Measurements from ENCODE around the gene PLGRKT. TPM values are rescaled to one million over a fixed set of nuclear protein-coding genes. Genes with fewer than 3 reads are reported as not detected.
A peak's percentile ranks its signal among the peaks of the same experiment; 100 is the strongest.

Gene PLGRKT
- total RNA-seq, 1 donor from 2014 or later = 44.8 TPM

GRCh38 chr9:5388026-5388819, 49.5 kb downstream of the PLGRKT start:
- H3K9me3 Mint-ChIP-seq = no peaks in the 10 kb centered on the region
- no peak overlapping the region for H3K4me3 Mint-ChIP-seq
- H3K36me3 Mint-ChIP-seq (ENCODE audit: low read depth) = peaks cover 9% of the 10 kb centered on the region
- intact Hi-C loops (cut with micrococcal nuclease) = no loop called here
- DNase-seq (ENCODE audit: low spot score) = no peak
- no peaks in the 10 kb centered on the region for H3K27me3 Mint-ChIP-seq (ENCODE audit: insufficient read depth)
- H3K4me1 Mint-ChIP-seq (ENCODE audit: low read depth) = peaks cover 25% of the 10 kb centered on the region
- H3K27ac Mint-ChIP-seq = no peak overlapping the region

- Mint-ChIP-seq H3K27me3 (ENCODE audit: insufficient read depth) (no peaks in the 10 kb centered on the region), H3K27ac (no peak overlapping the region), H3K9me3 (no peaks in the 10 kb centered on the region), H3K4me3 (no peak overlapping the region), H3K36me3 (ENCODE audit: low read depth) (peaks cover 16% of the 10 kb centered on the region), H3K4me1 (ENCODE audit: low read depth) (peaks cover 20% of the 10 kb centered on the region)
- intact Hi-C loops (cut with micrococcal nuclease) = no loop called here
- no peak for DNase-seq (ENCODE audit: low spot score)
These were observed 53.3 kb downstream of the PLGRKT start for GRCh38 chr9:5384436-5384835.

- peaks cover 5% of the 10 kb centered on the region for H3K4me1 Mint-ChIP-seq (ENCODE audit: low read depth)
- H3K36me3 Mint-ChIP-seq (ENCODE audit: low read depth) = peaks cover 16% of the 10 kb centered on the region
- H3K27ac Mint-ChIP-seq = no peak overlapping the region
- no peak overlapping the region for H3K4me3 Mint-ChIP-seq
- DNase-seq (ENCODE audit: low spot score) = no peak
- H3K27me3 Mint-ChIP-seq (ENCODE audit: insufficient read depth) = no peaks in the 10 kb centered on the region
- intact Hi-C loops (cut with micrococcal nuclease) = no loop called here
- H3K9me3 Mint-ChIP-seq = no peaks in the 10 kb centered on the region
These were observed 55.2 kb downstream of the PLGRKT start for GRCh38 chr9:5382479-5382878.

GRCh38 chr9:5375790-5376477, 61.8 kb downstream of the PLGRKT start:
- no peak for DNase-seq (ENCODE audit: low spot score)
- intact Hi-C loops (cut with micrococcal nuclease) = loop anchor here (1.0 to 10.0 kb wide), 5 partner anchors 12 to 451 kb away; partner anchors contain the start of gene RLN1
- H3K4me3 Mint-ChIP-seq = no peak overlapping the region
- H3K27ac Mint-ChIP-seq = peak overlapping the region; percentile 84
- peaks cover 15% of the 10 kb centered on the region for H3K36me3 Mint-ChIP-seq (ENCODE audit: low read depth)
- H3K27me3 Mint-ChIP-seq (ENCODE audit: insufficient read depth) = no peaks in the 10 kb centered on the region
- peaks cover 32% of the 10 kb centered on the region for H3K4me1 Mint-ChIP-seq (ENCODE audit: low read depth)
- H3K9me3 Mint-ChIP-seq = no peaks in the 10 kb centered on the region

- Mint-ChIP-seq H3K36me3 (ENCODE audit: low read depth) (peaks cover 11% of the 10 kb centered on the region), H3K4me1 (ENCODE audit: low read depth) (peaks cover 32% of the 10 kb centered on the region), H3K4me3 (peak overlapping the region; percentile 23), H3K27ac (peak overlapping the region; percentile 81), H3K27me3 (ENCODE audit: insufficient read depth) (no peaks in the 10 kb centered on the region), H3K9me3 (no peaks in the 10 kb centered on the region)
- DNase-seq (ENCODE audit: low spot score) = no peak
- intact Hi-C loops (cut with micrococcal nuclease) = loop anchor here (1.0 to 10.0 kb wide), 5 partner anchors 11 to 450 kb away; partner anchors contain the start of gene RLN1
These were observed 62.6 kb downstream of the PLGRKT start for GRCh38 chr9:5375091-5375490.

- peaks cover 21% of the 10 kb centered on the region for H3K9me3 Mint-ChIP-seq
- peaks cover 26% of the 10 kb centered on the region for H3K36me3 Mint-ChIP-seq (ENCODE audit: low read depth)
- H3K27ac Mint-ChIP-seq = peak overlapping the region; percentile 14
- H3K4me3 Mint-ChIP-seq = no peak overlapping the region
- DNase-seq (ENCODE audit: low spot score) = no peak
- peaks cover 20% of the 10 kb centered on the region for H3K4me1 Mint-ChIP-seq (ENCODE audit: low read depth)
- no peaks in the 10 kb centered on the region for H3K27me3 Mint-ChIP-seq (ENCODE audit: insufficient read depth)
- intact Hi-C loops (cut with micrococcal nuclease) = loop anchor here (1.0 to 10.0 kb wide), 2 partner anchors 11 to 60 kb away; no protein-coding TSS in a partner anchor
These were observed 73.3 kb downstream of the PLGRKT start for GRCh38 chr9:5364294-5365024.

GRCh38 chr9:5361326-5362010, 76.3 kb downstream of the PLGRKT start:
- Mint-ChIP-seq H3K4me3 (no peak overlapping the region), H3K36me3 (ENCODE audit: low read depth) (peaks cover 34% of the 10 kb centered on the region), H3K27ac (no peak overlapping the region), H3K9me3 (peaks cover 7% of the 10 kb centered on the region), H3K4me1 (ENCODE audit: low read depth) (peaks cover 20% of the 10 kb centered on the region), H3K27me3 (ENCODE audit: insufficient read depth) (no peaks in the 10 kb centered on the region)
- intact Hi-C loops (cut with micrococcal nuclease) = loop anchor here (10.0 kb wide), 1 partner anchor 63 kb away; no protein-coding TSS in a partner anchor
- DNase-seq (ENCODE audit: low spot score) = no peak

- Mint-ChIP-seq H3K27me3 (ENCODE audit: insufficient read depth) (no peaks in the 10 kb centered on the region), H3K4me1 (ENCODE audit: low read depth) (peaks cover 17% of the 10 kb centered on the region), H3K4me3 (no peak overlapping the region), H3K27ac (no peak overlapping the region), H3K9me3 (peaks cover 7% of the 10 kb centered on the region), H3K36me3 (ENCODE audit: low read depth) (peaks cover 32% of the 10 kb centered on the region)
- intact Hi-C loops (cut with micrococcal nuclease) = loop anchor here (10.0 kb wide), 1 partner anchor 64 kb away; no protein-coding TSS in a partner anchor
- no peak for DNase-seq (ENCODE audit: low spot score)
These were observed 77.4 kb downstream of the PLGRKT start for GRCh38 chr9:5360341-5360740.

GRCh38 chr9:5357431-5358105, 80.2 kb downstream of the PLGRKT start:
- peaks cover 5% of the 10 kb centered on the region for H3K9me3 Mint-ChIP-seq
- no peaks in the 10 kb centered on the region for H3K27me3 Mint-ChIP-seq (ENCODE audit: insufficient read depth)
- H3K4me1 Mint-ChIP-seq (ENCODE audit: low read depth) = peaks cover 11% of the 10 kb centered on the region
- H3K36me3 Mint-ChIP-seq (ENCODE audit: low read depth) = peaks cover 31% of the 10 kb centered on the region
- H3K27ac Mint-ChIP-seq = no peak overlapping the region
- H3K4me3 Mint-ChIP-seq = no peak overlapping the region
- DNase-seq (ENCODE audit: low spot score) = no peak
- intact Hi-C loops (cut with micrococcal nuclease) = no loop called here

GRCh38 chr9:5355817-5356216, 81.9 kb downstream of the PLGRKT start:
- peaks cover 13% of the 10 kb centered on the region for H3K9me3 Mint-ChIP-seq
- no peak overlapping the region for H3K27ac Mint-ChIP-seq
- intact Hi-C loops (cut with micrococcal nuclease) = no loop called here
- H3K36me3 Mint-ChIP-seq (ENCODE audit: low read depth) = peaks cover 27% of the 10 kb centered on the region
- no peak for DNase-seq (ENCODE audit: low spot score)
- H3K27me3 Mint-ChIP-seq (ENCODE audit: insufficient read depth) = no peaks in the 10 kb centered on the region
- H3K4me1 Mint-ChIP-seq (ENCODE audit: low read depth) = peaks cover 29% of the 10 kb centered on the region
- no peak overlapping the region for H3K4me3 Mint-ChIP-seq

GRCh38 chr9:5355226-5355625, 82.5 kb downstream of the PLGRKT start:
- Mint-ChIP-seq H3K9me3 (peaks cover 16% of the 10 kb centered on the region), H3K36me3 (ENCODE audit: low read depth) (peaks cover 25% of the 10 kb centered on the region), H3K27me3 (ENCODE audit: insufficient read depth) (no peaks in the 10 kb centered on the region), H3K4me1 (ENCODE audit: low read depth) (peaks cover 29% of the 10 kb centered on the region), H3K4me3 (no peak overlapping the region), H3K27ac (no peak overlapping the region)
- intact Hi-C loops (cut with micrococcal nuclease) = no loop called here
- DNase-seq (ENCODE audit: low spot score) = no peak

- DNase-seq (ENCODE audit: low spot score) = no peak
- no peak overlapping the region for H3K4me3 Mint-ChIP-seq
- H3K27ac Mint-ChIP-seq = no peak overlapping the region
- H3K27me3 Mint-ChIP-seq (ENCODE audit: insufficient read depth) = no peaks in the 10 kb centered on the region
- peaks cover 29% of the 10 kb centered on the region for H3K4me1 Mint-ChIP-seq (ENCODE audit: low read depth)
- H3K9me3 Mint-ChIP-seq = peaks cover 22% of the 10 kb centered on the region
- H3K36me3 Mint-ChIP-seq (ENCODE audit: low read depth) = peaks cover 23% of the 10 kb centered on the region
- intact Hi-C loops (cut with micrococcal nuclease) = loop anchor here (5.0 kb wide), 1 partner anchor 37 kb away; no protein-coding TSS in a partner anchor
These were observed 83.5 kb downstream of the PLGRKT start for GRCh38 chr9:5354184-5354583.

All from activated T-helper 1 cell treated with anti-CD3 and anti-CD28 coated beads, Interleukin-12 subunit alpha, Interleukin-12 subunit beta, Interleukin-2, Interleukin-4 antibody, amounts not matched to agents 30 ng/mL and 10 ng/mL and 1 ng/mL, durations not matched to agents 14 hours and 24 hours and 36 hours (primary cell).